ENCODE results near the gene GMDS. TPM values are rescaled to one million over a fixed set of nuclear protein-coding genes. Genes with fewer than 3 reads are reported as not detected.

Gene GMDS
- total and polyA plus RNA-seq, 2 of the 4 experiments (the other 2 are of a cell fraction) = 7.3 to 21.9 TPM

GRCh38 chr6:1580109-1580508, 665.3 kb downstream of the GMDS start:
- no peak overlapping the region for H3K23ac ChIP-seq (ENCODE audit: low read depth, low read length)
- no peaks in the 10 kb centered on the region for H4K20me1 ChIP-seq (ENCODE audit: insufficient read depth, low read length)
- no peaks in the 10 kb centered on the region for H3K79me1 ChIP-seq (ENCODE audit: low read depth in 1 of 2, low read length in 2 of 2)
- ATAC-seq (ENCODE audit: low read depth) (peak; percentile 60), DNase-seq (peak; percentile 65)
- no peak overlapping the region for H2BK5ac ChIP-seq (ENCODE audit: low read depth, low read length, poor library complexity, severe bottlenecking)
- ChIA-PET POLR2A (ENCODE audit: unreplicated experiment) (no interaction called here), CTCF (interaction anchor here (0.9 kb wide), 1 partner anchor 16 kb away, joined by 3 read pairs; no protein-coding TSS in a partner anchor)
- H3K27ac ChIP-seq (ENCODE audit: insufficient read depth, low read length) = no peak overlapping the region
- whole genome bisulfite sequencing, 2 experiments (ENCODE audit: extremely low coverage in 2 of 2, insufficient read length in 1 of 2) = no CpG with 5 or more reads among the region's 6 CpGs
- dilution Hi-C loops (cut with HindIII; ENCODE audit: low sequenced_read_pairs, unreplicated experiment) (no loop called here), intact Hi-C loops (cut with micrococcal nuclease) (loop anchor here (5.0 kb wide), 1 partner anchor 688 kb away; no protein-coding TSS in a partner anchor), in situ Hi-C loops (cut with MboI; ENCODE audit: low sequenced_read_pairs) (no loop called here)
- no peak overlapping the region for H4K5ac ChIP-seq (ENCODE audit: low read depth, low read length)
- H3K14ac ChIP-seq (replicated peaks; ENCODE audit: low read depth, low read length) = no peak overlapping the region
- no peak for TF ChIP-seq RFX5 (IDR thresholded peaks at IDR 0.05; ENCODE audit: low read depth, low read length)
- TF ChIP-seq ELK1 (IDR thresholded peaks at IDR 0.05; ENCODE audit: borderline replicate concordance, low read depth, low read length) = no peak
- no peak for TF ChIP-seq CEBPB (IDR thresholded peaks at IDR 0.05; ENCODE audit: low read depth, low read length)
- TF ChIP-seq MXI1 (IDR thresholded peaks at IDR 0.05; ENCODE audit: borderline replicate concordance, low read depth, low read length) = no peak
- no peak for TF ChIP-seq MAFK (IDR thresholded peaks at IDR 0.05; ENCODE audit: low read depth, low read length)
- no peak for TF ChIP-seq FOS (IDR thresholded peaks at IDR 0.05; ENCODE audit: low read depth, low read length)
- TF ChIP-seq NFE2L2 (IDR thresholded peaks at IDR 0.05; ENCODE audit: low read depth, low read length) = no peak
- no peak for TF ChIP-seq CHD1 (IDR thresholded peaks at IDR 0.05; ENCODE audit: low read depth, low read length)
- no peak for TF ChIP-seq RAD21 (IDR thresholded peaks at IDR 0.05; ENCODE audit: low read length)
- TF ChIP-seq BHLHE40 (IDR thresholded peaks at IDR 0.05; ENCODE audit: low read depth, low read length) = no peak
- TF ChIP-seq CTCF (conservative IDR thresholded peaks at IDR 0.05; ENCODE audit: low read depth, low read length) = no peak
- TF ChIP-seq SMC3 (IDR thresholded peaks at IDR 0.05; ENCODE audit: low read depth, low read length) = no peak
- no peak for TF ChIP-seq RCOR1 (IDR thresholded peaks at IDR 0.05; ENCODE audit: insufficient replicate concordance, low read length)
- TF ChIP-seq POLR2A (IDR thresholded peaks at IDR 0.05; ENCODE audit: low read depth, low read length) = no peak
- TF ChIP-seq MAZ (IDR thresholded peaks at IDR 0.05; ENCODE audit: borderline replicate concordance, low read depth, low read length) = no peak
- H4K91ac ChIP-seq (ENCODE audit: insufficient read depth, low read depth, low read length) = no peak overlapping the region
- no peak overlapping the region for H4K8ac ChIP-seq (ENCODE audit: low read depth in 2 of 2, low read length in 2 of 2)
- no peak overlapping the region for H2AK5ac ChIP-seq (ENCODE audit: low read depth, low read length)
- no peak overlapping the region for H3K4me2 ChIP-seq (ENCODE audit: low read depth, low read length)
- peaks cover 10% of the 10 kb centered on the region for H3K27me3 ChIP-seq (ENCODE audit: control insufficient read depth, insufficient read depth, low read length)
- H2AK9ac ChIP-seq (replicated peaks; ENCODE audit: low read depth, low read length, poor library complexity) = no peak overlapping the region
- H3K36me3 ChIP-seq (ENCODE audit: control insufficient read depth, insufficient read depth, low read length) = no peaks in the 10 kb centered on the region
- H3K9me3 ChIP-seq (ENCODE audit: control insufficient read depth, insufficient read depth, low read length) = peaks cover 4% of the 10 kb centered on the region; the same call in 1 of the 2 replicates
- no peak overlapping the region for H3K18ac ChIP-seq (ENCODE audit: low read depth, low read length)
- no peak overlapping the region for H3K4me3 ChIP-seq (ENCODE audit: insufficient read depth, low read depth, low read length)
- H3K56ac ChIP-seq (ENCODE audit: extremely low read depth, insufficient read depth, low read length) = no peak overlapping the region
- H2BK20ac ChIP-seq (ENCODE audit: low read depth, low read length) = no peak overlapping the region
- H3K9ac ChIP-seq (ENCODE audit: low read depth, low read length) = no peak overlapping the region
- no peak overlapping the region for H2BK15ac ChIP-seq (ENCODE audit: low read depth, low read length)
- H2BK120ac ChIP-seq (ENCODE audit: low read depth, low read length) = no peak overlapping the region
- BruUV-seq (replicated peaks) = no TSS peak
- H3K4ac ChIP-seq (ENCODE audit: low read depth, low read length) = no peak overlapping the region
- H3K9me1 ChIP-seq (ENCODE audit: insufficient read depth, low read length) = no peaks in the 10 kb centered on the region; the same call in 1 of the 2 replicates
- peaks cover 2% of the 10 kb centered on the region; the same call in 1 of the 2 replicates for H3K4me1 ChIP-seq (ENCODE audit: control insufficient read depth, insufficient read depth, low read length)
- H2AFZ ChIP-seq (replicated peaks; ENCODE audit: low read length, poor library complexity) = no peak overlapping the region
